Suprapubic skin (tissue), 4 donors: ENCODE data around the gene S100A1. TPM values are rescaled to one million over a fixed set of nuclear protein-coding genes. Genes with fewer than 3 reads are reported as not detected.
"Not testable (repeated sequence)": the region's sequence is repeated elsewhere in the genome, so short reads cannot be mapped to it uniquely, and the experiment has no call there.

Experiments
- DNase-seq, 2 donors: peaks; one replicate each; pipeline ENCODE4 v3.0.0-alpha.2; 2019; ENCODE audit warnings: low spot score in 2 of 2
- H3K27ac ChIP-seq: fragments of 200-600 bp; sonication (generic); one replicate; pipeline ENCODE4 v1.5.1; 2019
- H3K27me3 ChIP-seq: fragments of 200-600 bp; sonication (generic); one replicate; pipeline ENCODE4 v1.5.1; 2019
- H3K36me3 ChIP-seq: fragments of 200-600 bp; sonication (generic); one replicate; pipeline ENCODE4 v1.5.1; 2019
- H3K4me1 ChIP-seq: fragments of 200-600 bp; sonication (generic); one replicate; pipeline ENCODE4 v1.5.1; 2019
- H3K4me3 ChIP-seq: fragments of 200-600 bp; sonication (generic); one replicate; pipeline ENCODE4 v1.5.1; 2019; ENCODE audit warnings: mild to moderate bottlenecking
- H3K9me3 ChIP-seq: fragments of 200-600 bp; sonication (generic); one replicate; pipeline ENCODE4 v1.5.1; 2019
- CTCF ChIP-seq, 2 donors: fragments of 200-600 bp in 1 of 2; fragments of 450-650 bp in 1 of 2; sonication (generic) in 1 of 2; IDR thresholded peaks; one replicate each; pipeline ENCODE4 v1.5.1; 2016 to 2019; ENCODE audit warnings: antibody characterized with exemption in 2 of 2, mild to moderate bottlenecking in 1 of 2, moderate library complexity in 1 of 2
- EP300 ChIP-seq: sonication (generic); formaldehyde crosslinking; IDR thresholded peaks from one replicate; pipeline ENCODE4 v1.6.1; 2017; ENCODE audit warnings: antibody characterized with exemption
- POLR2A ChIP-seq, 2 donors: fragments of 450-650 bp; IDR thresholded peaks; one replicate each; pipeline ENCODE4 v1.6.1; 2017; ENCODE audit warnings: antibody characterized with exemption in 2 of 2, mild to moderate bottlenecking in 2 of 2, moderate library complexity in 2 of 2
- POLR2AphosphoS5 ChIP-seq, 3 donors: sonication (generic); formaldehyde crosslinking; IDR thresholded peaks; one replicate each; pipeline ENCODE4 v1.6.1; 2017; ENCODE audit warnings: antibody characterized with exemption in 3 of 3
- WGBS: methylation state at CpG from one replicate; pipeline ENCODE4 v1.1.5; 2018; 5-methylcytosine and 5-hydroxymethylcytosine counted together
- total RNA-seq, 4 donors: library from RNA; depleted of rRNA; stranded (reverse); fragments of >200 nt; gene quantifications; one replicate each; pipeline ENCODE4 v1.1.0, GENCODE V29; 2016

Gene S100A1
- total RNA-seq, 4 donors from 2014 or later, result 17.9 to 33.2 (median 21.1) TPM

- TF ChIP-seq EP300 (no peak), CTCF (IDR thresholded peaks at IDR 0.05) (no peak), POLR2A (IDR thresholded peaks at IDR 0.05) (no peak), POLR2AphosphoS5 (IDR thresholded peaks at IDR 0.05) (no peak)
- no peaks in the 10 kb centered on the region for H3K27me3 ChIP-seq
- H3K36me3 ChIP-seq, result peaks cover 68% of the 10 kb centered on the region
- H3K4me3 ChIP-seq, result no peak overlapping the region
- H3K9me3 ChIP-seq, result no peaks in the 10 kb centered on the region
- H3K4me1 ChIP-seq, result peaks cover 15% of the 10 kb centered on the region
- 57% methylated on average over 2 of the region's 2 CpGs for WGBS
- H3K27ac ChIP-seq, result no peak overlapping the region
- DNase-seq, result no peak
Observed at GRCh38 chr1:153662269-153662668, 34.0 kb downstream of the S100A1 start.

GRCh38 chr1:153663211-153663610 lies 35.0 kb downstream of the S100A1 start:
- Histone ChIP-seq H3K9me3 (no peaks in the 10 kb centered on the region), H3K27me3 (no peaks in the 10 kb centered on the region), H3K36me3 (peaks cover 77% of the 10 kb centered on the region), H3K4me3 (no peak overlapping the region), H3K27ac (no peak overlapping the region), H3K4me1 (peaks cover 15% of the 10 kb centered on the region)
- peak in 1 of 2 donors; percentile 31 for DNase-seq
- 84% methylated on average over 5 of the region's 5 CpGs for WGBS
- TF ChIP-seq EP300 (no peak), POLR2AphosphoS5 (IDR thresholded peaks at IDR 0.05) (no peak)

- H3K27ac ChIP-seq, result peak overlapping the region; percentile 32
- H3K36me3 ChIP-seq, result peaks cover 66% of the 10 kb centered on the region
- DNase-seq, result no peak
- TF ChIP-seq CTCF (IDR thresholded peaks at IDR 0.05) (no peak), EP300 (no peak), POLR2AphosphoS5 (IDR thresholded peaks at IDR 0.05) (no peak), POLR2A (IDR thresholded peaks at IDR 0.05) (no peak)
- WGBS, result 79% methylated on average over 4 of the region's 4 CpGs
- no peaks in the 10 kb centered on the region for H3K9me3 ChIP-seq
- peaks cover 31% of the 10 kb centered on the region for H3K4me1 ChIP-seq
- no peak overlapping the region for H3K4me3 ChIP-seq
- no peaks in the 10 kb centered on the region for H3K27me3 ChIP-seq
Observed at GRCh38 chr1:153667439-153667838, 39.2 kb downstream of the S100A1 start.

- H3K4me3 ChIP-seq, H3K27me3 ChIP-seq, DNase-seq, H3K27ac ChIP-seq, H3K9me3 ChIP-seq: not testable (repeated sequence)
- H3K36me3 ChIP-seq, result peaks cover 54% of the 10 kb centered on the region
- whole genome bisulfite sequencing, result 94% methylated on average over 8 of the region's 8 CpGs
- H3K4me1 ChIP-seq, result peaks cover 31% of the 10 kb centered on the region
Observed at GRCh38 chr1:153668672-153669071, 40.4 kb downstream of the S100A1 start.

GRCh38 chr1:153669606-153670005 lies 41.4 kb downstream of the S100A1 start:
- H3K36me3 ChIP-seq, result peaks cover 45% of the 10 kb centered on the region
- no peak for DNase-seq
- 84% methylated on average over 6 of the region's 6 CpGs for WGBS
- peak overlapping the region; percentile 78 for H3K4me3 ChIP-seq
- no peaks in the 10 kb centered on the region for H3K9me3 ChIP-seq
- peak overlapping the region; percentile 88 for H3K27ac ChIP-seq
- H3K27me3 ChIP-seq, result no peaks in the 10 kb centered on the region
- TF ChIP-seq CTCF (IDR thresholded peaks at IDR 0.05) (no peak), POLR2A (IDR thresholded peaks at IDR 0.05) (no peak)
- H3K4me1 ChIP-seq, result peaks cover 31% of the 10 kb centered on the region

- 2% methylated on average over 21 of the region's 22 CpGs for WGBS
- H3K27ac ChIP-seq, result peak overlapping the region; percentile 88
- peaks cover 31% of the 10 kb centered on the region for H3K4me1 ChIP-seq
- TF ChIP-seq POLR2A (IDR thresholded peaks at IDR 0.05), result no peak
- TF ChIP-seq EP300, result no peak
- TF ChIP-seq CTCF (IDR thresholded peaks at IDR 0.05), result no peak
- TF ChIP-seq POLR2AphosphoS5 (IDR thresholded peaks at IDR 0.05), result no peak
- peak overlapping the region; percentile 78 for H3K4me3 ChIP-seq
- no peaks in the 10 kb centered on the region for H3K27me3 ChIP-seq
- DNase-seq, result no peak
- no peaks in the 10 kb centered on the region for H3K9me3 ChIP-seq
- H3K36me3 ChIP-seq, result peaks cover 37% of the 10 kb centered on the region
Observed at GRCh38 chr1:153670257-153670858, 42.1 kb downstream of the S100A1 start.
